T-helper 1 cell treated with Interleukin-12 subunit alpha and Interleukin-12 subunit beta and Interleukin-4 antibody, amounts not matched to agents 30 μg/mL and 1 μg/mL, for 36 hours (primary cell): ENCODE results near the gene TSPAN18.

Experiments used
- H3K27ac Mint-ChIP-seq: one replicate; pipeline ENCODE4 v1.8.0; 2021; ENCODE audit warnings: mild to moderate bottlenecking, mixed read lengths
- H3K27me3 Mint-ChIP-seq: one replicate; pipeline ENCODE4 v1.8.0; 2021; ENCODE audit warnings: low read depth, mixed read lengths
- H3K36me3 Mint-ChIP-seq: one replicate; pipeline ENCODE4 v1.8.0; 2021; ENCODE audit warnings: low read depth, mixed read lengths
- H3K4me1 Mint-ChIP-seq: one replicate; pipeline ENCODE4 v1.8.0; 2021; ENCODE audit warnings: low read depth, mixed read lengths
- H3K4me3 Mint-ChIP-seq: one replicate; pipeline ENCODE4 v1.8.0; 2021; ENCODE audit warnings: mild to moderate bottlenecking, moderate library complexity, mixed read lengths
- H3K9me3 Mint-ChIP-seq: one replicate; pipeline ENCODE4 v1.8.0; 2021; ENCODE audit warnings: mixed read lengths

The TSPAN18 gene

GRCh38 chr11:44889266-44889665, 162.5 kb downstream of the TSPAN18 start:
- H3K27ac Mint-ChIP-seq, result no peak overlapping the region
- H3K9me3 Mint-ChIP-seq, result no peaks in the 10 kb centered on the region
- H3K4me1 Mint-ChIP-seq, result peaks cover 2% of the 10 kb centered on the region
- no peaks in the 10 kb centered on the region for H3K36me3 Mint-ChIP-seq
- no peak overlapping the region for H3K4me3 Mint-ChIP-seq
- peaks cover 3% of the 10 kb centered on the region for H3K27me3 Mint-ChIP-seq

DNA sequence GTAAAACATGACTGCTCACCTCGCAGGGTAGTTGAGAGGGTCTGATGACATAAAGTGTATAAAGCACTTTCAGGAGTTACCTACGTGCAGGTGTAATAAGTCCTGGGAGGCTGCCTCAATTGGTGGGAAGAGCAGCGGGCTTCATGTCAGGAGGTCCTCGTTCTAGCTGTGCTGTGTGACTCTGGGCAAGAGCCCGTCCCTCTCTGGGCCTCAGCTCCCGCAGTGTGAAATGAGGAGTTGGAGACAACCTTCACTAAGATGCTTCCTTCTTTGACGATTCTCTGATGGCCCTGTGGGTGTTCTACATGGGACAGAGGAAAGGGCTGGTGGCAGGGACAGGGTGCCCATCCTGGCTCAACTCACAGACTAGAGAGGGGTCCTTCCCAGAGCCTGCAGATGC, 166.1 kb downstream of the TSPAN18 start:
- no peak overlapping the region for H3K4me3 Mint-ChIP-seq
- H3K36me3 Mint-ChIP-seq, result no peaks in the 10 kb centered on the region
- peaks cover 2% of the 10 kb centered on the region for H3K4me1 Mint-ChIP-seq
- H3K27me3 Mint-ChIP-seq, result no peaks in the 10 kb centered on the region
- H3K27ac Mint-ChIP-seq, result no peak overlapping the region
- H3K9me3 Mint-ChIP-seq, result no peaks in the 10 kb centered on the region

- Mint-ChIP-seq H3K4me3 (no peak overlapping the region), H3K9me3 (no peaks in the 10 kb centered on the region), H3K36me3 (no peaks in the 10 kb centered on the region), H3K27me3 (no peaks in the 10 kb centered on the region), H3K4me1 (peaks cover 2% of the 10 kb centered on the region), H3K27ac (no peak overlapping the region)
These were observed 166.6 kb downstream of the TSPAN18 start for GRCh38 chr11:44893308-44893822.

DNA sequence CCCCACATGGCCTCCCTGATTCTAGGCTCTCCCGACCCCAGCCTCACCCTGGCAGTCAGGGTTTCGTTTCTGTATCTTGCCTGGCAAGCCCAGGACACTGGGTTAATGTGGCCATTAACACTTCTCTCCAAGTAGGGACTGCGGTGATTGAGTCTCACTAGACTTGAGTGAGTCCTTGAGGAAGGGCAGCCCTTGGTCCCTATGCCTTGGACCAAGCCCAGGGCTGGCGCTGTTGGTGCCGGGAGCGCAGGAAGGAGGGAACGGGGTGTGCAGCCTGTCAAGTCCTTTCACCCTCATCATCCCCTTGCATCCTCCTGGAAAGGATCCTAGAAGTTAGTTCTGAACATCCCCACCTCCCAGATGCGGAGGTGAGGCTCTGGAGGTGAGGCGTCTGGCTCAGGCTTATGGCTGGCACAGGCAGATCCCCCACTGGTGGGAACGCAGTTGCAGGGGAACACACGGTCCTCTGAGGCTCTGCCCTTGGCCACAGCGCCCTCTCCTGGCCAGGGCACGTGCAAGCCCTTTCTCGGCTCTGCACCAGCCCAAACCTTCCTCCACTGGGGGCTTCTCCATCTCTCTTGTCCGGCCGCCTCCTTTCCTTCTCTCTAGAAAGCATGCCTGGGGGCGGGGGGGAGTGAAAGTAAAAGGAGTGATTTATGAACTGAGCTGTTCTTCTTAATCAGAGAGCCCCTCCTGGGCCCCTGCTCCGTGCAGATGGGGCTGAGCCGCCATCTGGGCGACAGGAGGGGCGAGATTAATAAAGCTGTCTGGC, 167.3 kb downstream of the TSPAN18 start:
- peaks cover 2% of the 10 kb centered on the region for H3K4me1 Mint-ChIP-seq
- no peaks in the 10 kb centered on the region for H3K9me3 Mint-ChIP-seq
- no peaks in the 10 kb centered on the region for H3K27me3 Mint-ChIP-seq
- no peaks in the 10 kb centered on the region for H3K36me3 Mint-ChIP-seq
- no peak overlapping the region for H3K27ac Mint-ChIP-seq
- H3K4me3 Mint-ChIP-seq, result no peak overlapping the region

DNA sequence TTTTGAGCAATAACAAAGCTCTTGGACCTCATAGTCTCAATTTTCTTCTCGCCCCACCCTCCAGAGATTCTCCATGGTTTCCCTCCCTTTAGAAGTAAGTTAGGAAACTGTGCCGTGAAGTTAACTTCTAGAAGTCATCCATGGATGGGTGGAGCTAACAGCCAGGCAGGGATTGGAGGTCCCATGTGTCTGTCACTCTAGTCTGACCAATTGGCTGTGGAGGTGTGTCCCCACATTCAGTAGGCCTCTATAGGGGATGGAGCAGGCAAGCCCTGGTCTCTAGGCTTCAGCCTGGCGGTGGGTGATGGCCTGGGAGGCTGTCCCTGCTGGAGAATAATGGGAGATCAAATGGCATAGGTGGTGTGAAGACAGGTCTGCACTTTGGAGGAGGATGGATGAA, 173.2 kb downstream of the TSPAN18 start:
- Mint-ChIP-seq H3K36me3 (no peaks in the 10 kb centered on the region), H3K4me3 (no peak overlapping the region), H3K4me1 (no peaks in the 10 kb centered on the region), H3K27ac (no peak overlapping the region), H3K9me3 (no peaks in the 10 kb centered on the region), H3K27me3 (no peaks in the 10 kb centered on the region)

DNA sequence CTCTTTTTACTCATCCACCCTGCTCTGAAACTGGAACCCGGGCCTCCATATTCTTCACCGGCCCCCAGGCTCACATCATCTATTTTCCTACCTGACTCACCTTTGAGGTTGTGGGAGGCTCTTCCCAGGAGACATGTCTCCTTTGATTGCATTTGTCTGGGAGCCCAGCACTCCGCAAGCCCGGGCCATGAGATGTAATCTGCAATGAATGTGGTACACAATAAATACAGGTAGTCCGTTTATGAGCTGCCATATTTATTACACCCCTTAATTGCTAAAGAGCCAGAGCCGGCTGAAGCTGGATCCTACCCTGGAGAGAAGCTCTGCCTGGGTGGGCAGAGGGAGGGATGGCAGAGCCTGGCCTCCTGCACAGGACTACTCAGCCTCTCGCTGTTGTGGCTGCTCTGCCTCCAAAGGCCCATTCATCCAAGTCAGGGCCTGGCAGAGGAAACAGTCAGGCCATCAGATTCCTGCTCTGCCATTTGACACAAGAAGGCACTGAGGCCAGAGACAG, 174.4 kb downstream of the TSPAN18 start:
- H3K27me3 Mint-ChIP-seq, result no peaks in the 10 kb centered on the region
- H3K9me3 Mint-ChIP-seq, result no peaks in the 10 kb centered on the region
- H3K36me3 Mint-ChIP-seq, result no peaks in the 10 kb centered on the region
- peaks cover 7% of the 10 kb centered on the region for H3K4me1 Mint-ChIP-seq
- no peak overlapping the region for H3K27ac Mint-ChIP-seq
- no peak overlapping the region for H3K4me3 Mint-ChIP-seq

GRCh38 chr11:44901786-44902185, 175.0 kb downstream of the TSPAN18 start:
- Mint-ChIP-seq H3K4me1 (peaks cover 7% of the 10 kb centered on the region), H3K9me3 (no peaks in the 10 kb centered on the region), H3K4me3 (no peak overlapping the region), H3K36me3 (no peaks in the 10 kb centered on the region), H3K27me3 (no peaks in the 10 kb centered on the region), H3K27ac (no peak overlapping the region)

DNA sequence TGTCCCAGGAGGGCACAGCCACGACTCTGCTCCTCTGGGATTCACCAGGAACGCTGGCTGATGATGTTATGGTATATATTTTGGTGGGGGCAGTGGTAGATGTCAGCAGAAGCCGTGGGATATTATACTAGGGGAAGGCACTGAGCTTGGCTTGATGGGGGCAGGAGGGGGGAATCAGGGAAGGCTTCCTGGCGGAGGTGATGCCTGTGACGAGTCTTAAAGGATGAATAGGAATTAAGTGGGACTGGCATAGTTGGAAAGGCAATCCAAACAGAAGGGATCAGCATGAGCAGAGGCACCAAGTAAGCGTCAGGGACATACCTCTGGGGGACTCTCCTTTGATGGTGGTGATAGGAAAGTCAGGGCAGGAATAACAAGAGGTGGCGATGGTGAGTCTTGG, 176.3 kb downstream of the TSPAN18 start:
- Mint-ChIP-seq H3K27me3 (no peaks in the 10 kb centered on the region), H3K36me3 (no peaks in the 10 kb centered on the region), H3K27ac (no peak overlapping the region), H3K4me3 (no peak overlapping the region), H3K9me3 (no peaks in the 10 kb centered on the region), H3K4me1 (peaks cover 7% of the 10 kb centered on the region)

DNA sequence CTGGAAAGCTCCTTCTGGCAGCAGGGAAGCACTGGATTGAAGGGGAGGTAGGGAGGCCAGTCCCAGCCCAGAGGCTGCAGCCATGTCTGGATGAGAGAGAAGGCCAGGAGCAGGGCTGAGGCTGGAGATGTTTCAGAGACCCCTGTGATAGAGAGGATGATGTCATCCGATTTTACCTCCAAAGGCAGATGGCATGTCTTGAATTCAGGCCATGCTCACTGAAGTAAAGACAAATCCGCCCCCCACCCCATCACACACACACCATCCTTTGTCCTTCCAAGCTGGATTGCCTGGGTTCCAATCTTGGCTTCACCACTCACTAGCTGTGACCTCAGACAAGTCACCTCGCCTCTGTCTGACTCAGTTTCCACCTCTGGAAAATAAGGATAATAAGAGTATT, 176.8 kb downstream of the TSPAN18 start:
- Mint-ChIP-seq H3K36me3 (no peaks in the 10 kb centered on the region), H3K27ac (no peak overlapping the region), H3K4me3 (no peak overlapping the region), H3K27me3 (no peaks in the 10 kb centered on the region), H3K4me1 (peaks cover 7% of the 10 kb centered on the region), H3K9me3 (no peaks in the 10 kb centered on the region)

- H3K27ac Mint-ChIP-seq, result no peak overlapping the region
- H3K4me1 Mint-ChIP-seq, result peaks cover 7% of the 10 kb centered on the region
- no peaks in the 10 kb centered on the region for H3K27me3 Mint-ChIP-seq
- H3K36me3 Mint-ChIP-seq, result no peaks in the 10 kb centered on the region
- H3K4me3 Mint-ChIP-seq, result no peak overlapping the region
- H3K9me3 Mint-ChIP-seq, result no peaks in the 10 kb centered on the region
These were observed 177.7 kb downstream of the TSPAN18 start for GRCh38 chr11:44904261-44905020.

- Mint-ChIP-seq H3K36me3 (no peaks in the 10 kb centered on the region), H3K4me3 (no peak overlapping the region)
These were observed 178.5 kb downstream of the TSPAN18 start for GRCh38 chr11:44905131-44905866.

GRCh38 chr11:44906649-44907048, 179.9 kb downstream of the TSPAN18 start:
- peaks cover 12% of the 10 kb centered on the region for H3K4me1 Mint-ChIP-seq
- H3K27ac Mint-ChIP-seq, result no peak overlapping the region
- H3K4me3 Mint-ChIP-seq, result no peak overlapping the region
- H3K36me3 Mint-ChIP-seq, result no peaks in the 10 kb centered on the region
- H3K27me3 Mint-ChIP-seq, result no peaks in the 10 kb centered on the region
- H3K9me3 Mint-ChIP-seq, result no peaks in the 10 kb centered on the region

More at GRCh38 chr11:44905131-44905866, 178.5 kb downstream of the TSPAN18 start:
- no peak overlapping the region for H3K27ac Mint-ChIP-seq
- peaks cover 7% of the 10 kb centered on the region for H3K4me1 Mint-ChIP-seq
- no peaks in the 10 kb centered on the region for H3K9me3 Mint-ChIP-seq
- no peaks in the 10 kb centered on the region for H3K27me3 Mint-ChIP-seq

DNA sequence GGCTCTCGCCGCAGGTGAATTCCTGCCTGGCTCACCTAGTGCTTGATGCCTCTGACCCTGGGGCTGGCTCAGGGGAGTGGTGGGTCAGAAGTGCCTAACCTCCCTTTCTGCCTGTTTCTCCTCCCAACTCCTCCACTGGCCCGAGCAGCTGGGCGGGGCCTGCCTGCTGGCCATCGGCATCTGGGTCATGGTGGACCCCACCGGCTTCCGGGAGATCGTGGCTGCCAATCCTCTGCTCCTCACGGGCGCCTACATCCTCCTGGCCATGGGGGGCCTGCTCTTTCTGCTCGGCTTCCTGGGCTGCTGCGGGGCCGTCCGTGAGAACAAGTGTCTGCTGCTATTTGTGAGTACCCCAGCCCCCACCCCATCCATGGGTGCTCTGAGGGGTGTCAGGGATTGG, 182.8 kb downstream of the TSPAN18 start:
- no peak overlapping the region for H3K4me3 Mint-ChIP-seq
- H3K9me3 Mint-ChIP-seq, result no peaks in the 10 kb centered on the region
- H3K36me3 Mint-ChIP-seq, result no peaks in the 10 kb centered on the region
- H3K4me1 Mint-ChIP-seq, result peaks cover 12% of the 10 kb centered on the region
- H3K27me3 Mint-ChIP-seq, result no peaks in the 10 kb centered on the region
- no peak overlapping the region for H3K27ac Mint-ChIP-seq

- H3K27ac Mint-ChIP-seq, result no peak overlapping the region
- H3K27me3 Mint-ChIP-seq, result no peaks in the 10 kb centered on the region
- peaks cover 9% of the 10 kb centered on the region for H3K4me1 Mint-ChIP-seq
- no peaks in the 10 kb centered on the region for H3K36me3 Mint-ChIP-seq
- no peak overlapping the region for H3K4me3 Mint-ChIP-seq
- H3K9me3 Mint-ChIP-seq, result no peaks in the 10 kb centered on the region
These were observed 183.8 kb downstream of the TSPAN18 start for GRCh38 chr11:44910591-44910990.
